ENCODE measurements around the gene CAMKK2. TPM values are rescaled to one million over a fixed set of nuclear protein-coding genes. Genes with fewer than 3 reads are reported as not detected.
A peak's percentile ranks its signal among the peaks of the same experiment; 100 is the strongest.
"Not testable (repeated sequence)": the region's sequence is repeated elsewhere in the genome, so short reads cannot be mapped to it uniquely, and the experiment has no call there.

Gene CAMKK2
- total RNA-seq, 1 donor: 22.8 TPM

DNA sequence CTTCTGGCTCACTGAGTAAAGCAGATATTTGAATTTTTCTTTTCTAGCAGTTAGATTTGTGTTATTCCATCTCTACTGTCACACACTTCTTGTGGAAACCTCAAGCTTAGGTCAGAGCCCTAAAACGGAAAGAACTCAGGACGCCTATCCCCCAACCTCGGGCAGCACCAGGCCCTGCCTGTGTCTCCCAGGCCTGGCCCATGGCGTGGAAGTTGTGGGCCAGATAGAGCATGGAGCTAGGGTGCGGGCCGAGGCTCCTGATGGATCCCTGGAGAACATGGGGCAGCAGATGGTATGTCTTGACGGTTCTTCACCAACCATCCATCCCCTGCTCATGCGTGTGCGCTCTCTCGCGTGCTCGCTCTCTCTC is 66.0 kb downstream of the CAMKK2 start:
- H3K9me3 ChIP-seq (ENCODE audit: low read depth, low read length): no peaks in the 10 kb centered on the region
- no peak overlapping the region for H3K4me3 ChIP-seq (ENCODE audit: insufficient read depth, low read length)
- H4K20me1 ChIP-seq (ENCODE audit: insufficient read depth, low read length): no peaks in the 10 kb centered on the region
- DNase-seq (ENCODE audit: insufficient read length, low spot score, missing footprints): peak; percentile 47
- TF ChIP-seq, protein P1, sequence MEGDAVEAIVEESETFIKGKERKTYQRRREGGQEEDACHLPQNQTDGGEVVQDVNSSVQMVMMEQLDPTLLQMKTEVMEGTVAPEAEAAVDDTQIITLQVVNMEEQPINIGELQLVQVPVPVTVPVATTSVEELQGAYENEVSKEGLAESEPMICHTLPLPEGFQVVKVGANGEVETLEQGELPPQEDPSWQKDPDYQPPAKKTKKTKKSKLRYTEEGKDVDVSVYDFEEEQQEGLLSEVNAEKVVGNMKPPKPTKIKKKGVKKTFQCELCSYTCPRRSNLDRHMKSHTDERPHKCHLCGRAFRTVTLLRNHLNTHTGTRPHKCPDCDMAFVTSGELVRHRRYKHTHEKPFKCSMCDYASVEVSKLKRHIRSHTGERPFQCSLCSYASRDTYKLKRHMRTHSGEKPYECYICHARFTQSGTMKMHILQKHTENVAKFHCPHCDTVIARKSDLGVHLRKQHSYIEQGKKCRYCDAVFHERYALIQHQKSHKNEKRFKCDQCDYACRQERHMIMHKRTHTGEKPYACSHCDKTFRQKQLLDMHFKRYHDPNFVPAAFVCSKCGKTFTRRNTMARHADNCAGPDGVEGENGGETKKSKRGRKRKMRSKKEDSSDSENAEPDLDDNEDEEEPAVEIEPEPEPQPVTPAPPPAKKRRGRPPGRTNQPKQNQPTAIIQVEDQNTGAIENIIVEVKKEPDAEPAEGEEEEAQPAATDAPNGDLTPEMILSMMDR (IDR thresholded peaks at IDR 0.05; ENCODE audit: extremely low read depth, low read depth, low read length): no peak
- no peaks in the 10 kb centered on the region for H3K79me2 ChIP-seq (ENCODE audit: insufficient read depth, low read length)
- H3K4me1 ChIP-seq (ENCODE audit: insufficient read depth, low read length): no peaks in the 10 kb centered on the region
- H3K36me3 ChIP-seq (ENCODE audit: insufficient read depth, low read length): no peaks in the 10 kb centered on the region
- H2AFZ ChIP-seq (ENCODE audit: low read length): no peak overlapping the region
- no peaks in the 10 kb centered on the region for H3K27me3 ChIP-seq (ENCODE audit: insufficient read depth, low read length)
- H3K27ac ChIP-seq (ENCODE audit: low read depth, low read length): no peak overlapping the region
- no peak overlapping the region for H3K4me2 ChIP-seq (ENCODE audit: insufficient read depth, low read length)

DNA sequence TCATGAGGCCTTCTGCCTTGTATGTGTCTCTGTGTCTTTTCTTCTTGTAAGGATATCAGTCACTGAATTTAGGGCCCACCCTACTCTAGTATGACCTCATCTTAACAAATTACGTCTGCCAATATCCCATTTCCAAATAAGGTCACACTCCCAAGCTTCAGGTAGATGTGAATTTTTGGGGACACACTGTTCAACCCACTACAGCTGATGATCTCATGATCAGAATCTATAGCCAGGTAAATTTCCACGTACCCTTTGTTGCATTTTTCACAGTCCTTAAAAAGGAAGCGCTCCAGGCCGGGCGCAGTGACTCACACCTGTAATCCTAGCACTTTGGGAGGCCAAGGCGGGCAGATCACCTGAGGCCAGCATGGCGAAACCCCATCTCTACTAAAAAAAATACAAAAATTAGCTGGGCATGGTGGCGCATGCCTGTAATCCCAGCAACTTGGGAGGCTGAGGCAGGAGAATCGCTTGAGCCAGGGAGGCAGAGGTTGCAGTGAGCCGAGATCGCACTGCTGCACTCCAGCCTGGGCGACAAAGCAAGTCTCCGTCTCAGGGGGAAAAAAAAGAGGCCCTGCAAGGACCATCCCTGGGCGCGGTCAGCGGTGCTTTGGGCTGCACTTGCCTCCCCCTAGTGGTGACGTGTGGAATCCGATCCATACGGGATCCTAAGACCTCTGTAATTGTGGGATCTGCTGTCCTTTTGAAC is 66.5 kb downstream of the CAMKK2 start:
- TF ChIP-seq, protein P1 (IDR thresholded peaks at IDR 0.05; ENCODE audit: extremely low read depth, low read depth, low read length): peak; percentile 86
- H3K4me2 ChIP-seq (ENCODE audit: insufficient read depth, low read length); H3K36me3 ChIP-seq (ENCODE audit: insufficient read depth, low read length); H3K79me2 ChIP-seq (ENCODE audit: insufficient read depth, low read length); H3K27me3 ChIP-seq (ENCODE audit: insufficient read depth, low read length); H2AFZ ChIP-seq (ENCODE audit: low read length); H3K27ac ChIP-seq (ENCODE audit: low read depth, low read length); H3K4me3 ChIP-seq (ENCODE audit: insufficient read depth, low read length); H4K20me1 ChIP-seq (ENCODE audit: insufficient read depth, low read length); H3K9me3 ChIP-seq (ENCODE audit: low read depth, low read length); H3K4me1 ChIP-seq (ENCODE audit: insufficient read depth, low read length): not testable (repeated sequence)
- DNase-seq (ENCODE audit: insufficient read length, low spot score, missing footprints): peak; percentile 97

DNA sequence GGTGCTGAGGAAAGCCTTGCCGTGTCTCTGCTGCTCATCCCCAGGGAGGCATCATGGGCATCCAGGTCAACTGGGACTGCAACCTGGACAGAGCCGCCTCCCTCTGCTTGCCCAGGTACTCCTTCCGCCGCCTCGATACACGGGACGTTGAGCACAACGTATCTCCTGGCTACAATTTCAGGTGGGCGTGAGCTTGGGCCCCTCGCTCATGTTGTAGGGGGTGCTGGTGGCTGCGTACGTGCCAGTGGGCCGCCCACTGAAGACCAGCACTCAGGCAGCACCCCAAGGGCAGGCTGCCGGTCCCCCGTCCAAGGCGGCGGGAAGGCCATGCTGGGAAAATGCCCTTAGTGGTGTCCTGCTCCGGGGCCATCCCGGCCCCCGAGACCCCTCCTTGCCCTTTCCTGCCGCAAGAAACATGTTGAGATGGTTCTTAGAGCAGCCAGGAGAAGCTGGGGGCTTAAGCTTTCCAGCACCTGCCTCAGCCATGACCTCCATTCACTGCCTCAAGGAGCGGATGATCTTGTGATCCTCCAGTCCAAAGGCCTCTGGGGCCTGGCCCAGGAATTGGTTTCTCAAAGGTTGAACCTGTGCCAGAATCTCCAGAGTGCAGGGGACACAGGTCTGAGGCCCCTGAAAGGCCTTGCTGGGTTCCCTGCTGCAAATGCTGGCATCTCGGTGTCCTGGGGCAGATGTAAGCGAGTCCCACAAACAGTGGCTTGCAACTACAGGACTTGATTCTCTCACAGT is 67.4 kb downstream of the CAMKK2 start:
- no peaks in the 10 kb centered on the region for H3K4me1 ChIP-seq (ENCODE audit: insufficient read depth, low read length)
- H4K20me1 ChIP-seq (ENCODE audit: insufficient read depth, low read length): no peaks in the 10 kb centered on the region
- no peaks in the 10 kb centered on the region for H3K9me3 ChIP-seq (ENCODE audit: low read depth, low read length)
- H3K4me2 ChIP-seq (ENCODE audit: insufficient read depth, low read length): no peak overlapping the region
- H3K79me2 ChIP-seq (ENCODE audit: insufficient read depth, low read length): no peaks in the 10 kb centered on the region
- DNase-seq (ENCODE audit: insufficient read length, low spot score, missing footprints): peak; percentile 62
- H3K27me3 ChIP-seq (ENCODE audit: insufficient read depth, low read length): no peaks in the 10 kb centered on the region
- H2AFZ ChIP-seq (ENCODE audit: low read length): no peak overlapping the region
- H3K4me3 ChIP-seq (ENCODE audit: insufficient read depth, low read length): no peak overlapping the region
- H3K27ac ChIP-seq (ENCODE audit: low read depth, low read length): no peak overlapping the region
- H3K36me3 ChIP-seq (ENCODE audit: insufficient read depth, low read length): no peaks in the 10 kb centered on the region
- TF ChIP-seq, protein P1 (IDR thresholded peaks at IDR 0.05; ENCODE audit: extremely low read depth, low read depth, low read length): no peak

DNA sequence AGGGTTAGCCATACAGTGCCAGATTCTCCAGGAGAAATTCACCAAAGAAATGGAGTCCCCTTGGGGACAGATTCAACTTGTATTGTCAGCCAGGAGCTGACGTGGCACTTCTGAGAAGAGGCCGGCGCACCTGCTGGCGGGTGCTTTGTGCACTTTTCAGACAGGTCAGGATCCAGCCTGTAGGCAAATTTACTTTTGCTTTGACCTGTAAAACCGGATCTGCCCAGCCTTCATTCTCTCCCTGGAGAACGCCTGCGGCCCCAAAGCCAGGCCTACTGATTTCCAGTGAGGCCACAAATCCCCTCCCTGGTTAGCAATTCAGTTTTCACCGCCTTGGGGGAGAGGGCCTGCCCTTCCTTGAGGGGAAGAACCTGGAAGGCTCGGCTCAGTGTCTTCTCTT is 69.2 kb downstream of the CAMKK2 start:
- no peaks in the 10 kb centered on the region for H3K36me3 ChIP-seq (ENCODE audit: insufficient read depth, low read length)

DNA sequence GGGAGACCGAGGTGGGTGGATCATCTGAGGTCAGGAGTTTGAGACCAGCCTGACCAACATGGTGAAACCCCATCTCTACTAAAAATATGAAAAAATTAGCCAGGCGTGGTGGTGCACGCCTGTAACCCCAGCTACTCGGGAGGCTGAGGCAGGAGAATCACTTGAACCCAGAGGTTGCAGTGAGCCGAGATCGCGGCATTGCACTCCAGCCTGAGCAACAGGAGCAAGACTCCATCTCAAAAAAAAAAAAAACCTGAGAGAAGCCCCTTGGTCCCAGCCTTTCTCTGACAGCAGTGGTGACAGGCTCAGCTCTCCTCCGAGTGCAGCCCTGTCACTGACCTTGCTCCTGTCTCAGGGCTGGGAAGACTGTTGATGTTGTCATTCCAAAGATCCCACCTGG is 69.6 kb downstream of the CAMKK2 start:
- not testable (repeated sequence) for H2AFZ ChIP-seq (ENCODE audit: low read length); H3K36me3 ChIP-seq (ENCODE audit: insufficient read depth, low read length); DNase-seq (ENCODE audit: insufficient read length, low spot score, missing footprints); H3K27me3 ChIP-seq (ENCODE audit: insufficient read depth, low read length); H3K27ac ChIP-seq (ENCODE audit: low read depth, low read length); H3K4me2 ChIP-seq (ENCODE audit: insufficient read depth, low read length); H3K9me3 ChIP-seq (ENCODE audit: low read depth, low read length); H3K4me1 ChIP-seq (ENCODE audit: insufficient read depth, low read length); H3K4me3 ChIP-seq (ENCODE audit: insufficient read depth, low read length); H4K20me1 ChIP-seq (ENCODE audit: insufficient read depth, low read length); H3K79me2 ChIP-seq (ENCODE audit: insufficient read depth, low read length)

More for the DNA sequence above, 69.2 kb downstream of the CAMKK2 start:
- H2AFZ ChIP-seq (ENCODE audit: low read length): no peak overlapping the region
- peak; percentile 41 for DNase-seq (ENCODE audit: insufficient read length, low spot score, missing footprints)
- no peaks in the 10 kb centered on the region for H4K20me1 ChIP-seq (ENCODE audit: insufficient read depth, low read length)
- no peak overlapping the region for H3K4me3 ChIP-seq (ENCODE audit: insufficient read depth, low read length)
- no peaks in the 10 kb centered on the region for H3K9me3 ChIP-seq (ENCODE audit: low read depth, low read length)
- H3K4me1 ChIP-seq (ENCODE audit: insufficient read depth, low read length): no peaks in the 10 kb centered on the region
- no peaks in the 10 kb centered on the region for H3K79me2 ChIP-seq (ENCODE audit: insufficient read depth, low read length)
- no peak overlapping the region for H3K27ac ChIP-seq (ENCODE audit: low read depth, low read length)
- H3K27me3 ChIP-seq (ENCODE audit: insufficient read depth, low read length): no peaks in the 10 kb centered on the region
- H3K4me2 ChIP-seq (ENCODE audit: insufficient read depth, low read length): no peak overlapping the region
- TF ChIP-seq, protein P1 (IDR thresholded peaks at IDR 0.05; ENCODE audit: extremely low read depth, low read depth, low read length): no peak
